ENCODE measurements around the gene ANXA4.

The ANXA4 gene

GRCh38 chr2:69745035-69745434 lies 3.1 kb downstream of the ANXA4 start:
- TF ChIP-seq EP300 (IDR thresholded peaks at IDR 0.05; ENCODE audit: borderline replicate concordance) (no peak), RAD21 (IDR thresholded peaks at IDR 0.05; ENCODE audit: low read depth) (no peak), TAF1 (IDR thresholded peaks at IDR 0.05; ENCODE audit: low read depth) (no peak), NFIC (IDR thresholded peaks at IDR 0.05) (no peak), TEAD4 (IDR thresholded peaks at IDR 0.05) (no peak), EGR1 (IDR thresholded peaks at IDR 0.05) (no peak), CREB1 (IDR thresholded peaks at IDR 0.05; ENCODE audit: low read depth) (no peak), REST (IDR thresholded peaks at IDR 0.05; ENCODE audit: low read depth) (no peak), FOXM1 (IDR thresholded peaks at IDR 0.05; ENCODE audit: borderline replicate concordance, low read depth) (no peak), USF1 (IDR thresholded peaks at IDR 0.05) (no peak)

- no peak for TF ChIP-seq CEBPB (IDR thresholded peaks at IDR 0.05)
- no peak for TF ChIP-seq CREB1 (IDR thresholded peaks at IDR 0.05; ENCODE audit: low read depth)
- no peak for TF ChIP-seq TCF12 (IDR thresholded peaks at IDR 0.05; ENCODE audit: low read depth)
- TF ChIP-seq EGR1 (IDR thresholded peaks at IDR 0.05) = no peak
- TF ChIP-seq USF1 (IDR thresholded peaks at IDR 0.05) = no peak
- no peak for TF ChIP-seq TAF1 (IDR thresholded peaks at IDR 0.05; ENCODE audit: low read depth)
- TF ChIP-seq TEAD4 (IDR thresholded peaks at IDR 0.05) = no peak
Observed at GRCh38 chr2:69750246-69750645, 8.3 kb downstream of the ANXA4 start.

- no peak for TF ChIP-seq EGR1 (IDR thresholded peaks at IDR 0.05)
Observed at GRCh38 chr2:69753659-69754363, 11.9 kb downstream of the ANXA4 start.

DNA sequence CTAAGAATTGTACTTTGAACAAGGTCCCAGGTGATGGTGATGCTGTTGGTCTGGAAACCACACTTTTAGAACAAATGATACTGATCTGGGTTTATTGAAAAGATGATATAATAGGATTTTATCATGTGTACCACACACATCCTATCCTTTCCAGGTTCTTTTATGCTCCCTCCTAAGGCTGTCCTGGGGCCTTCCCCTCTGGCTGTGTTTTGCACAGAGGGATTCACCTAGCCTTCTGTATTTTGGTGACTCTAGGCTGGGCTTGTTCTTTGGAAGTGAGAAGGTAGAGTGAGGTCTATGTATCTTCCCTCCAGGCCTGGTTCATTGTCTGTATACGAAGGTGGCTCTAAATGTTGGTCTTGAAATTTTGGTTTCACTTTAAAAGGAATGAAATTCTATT lies 12.7 kb downstream of the ANXA4 start:
- TF ChIP-seq YY1 (IDR thresholded peaks at IDR 0.05; ENCODE audit: low read depth) (no peak), REST (IDR thresholded peaks at IDR 0.05; ENCODE audit: low read depth) (no peak), TAF1 (IDR thresholded peaks at IDR 0.05; ENCODE audit: low read depth) (no peak), CEBPB (IDR thresholded peaks at IDR 0.05) (no peak), FOXM1 (IDR thresholded peaks at IDR 0.05; ENCODE audit: borderline replicate concordance, low read depth) (no peak), CREB1 (IDR thresholded peaks at IDR 0.05; ENCODE audit: low read depth) (no peak), TCF12 (IDR thresholded peaks at IDR 0.05; ENCODE audit: low read depth) (no peak), RAD21 (IDR thresholded peaks at IDR 0.05; ENCODE audit: low read depth) (no peak), EGR1 (IDR thresholded peaks at IDR 0.05) (no peak), TEAD4 (IDR thresholded peaks at IDR 0.05) (no peak), NFIC (IDR thresholded peaks at IDR 0.05) (no peak), EP300 (IDR thresholded peaks at IDR 0.05; ENCODE audit: borderline replicate concordance) (no peak), USF1 (IDR thresholded peaks at IDR 0.05) (no peak), ZBTB7A (IDR thresholded peaks at IDR 0.05; ENCODE audit: low read depth) (no peak)
- TF ChIP-seq, protein P1, sequence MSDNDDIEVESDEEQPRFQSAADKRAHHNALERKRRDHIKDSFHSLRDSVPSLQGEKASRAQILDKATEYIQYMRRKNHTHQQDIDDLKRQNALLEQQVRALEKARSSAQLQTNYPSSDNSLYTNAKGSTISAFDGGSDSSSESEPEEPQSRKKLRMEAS (IDR thresholded peaks at IDR 0.05) = no peak

DNA sequence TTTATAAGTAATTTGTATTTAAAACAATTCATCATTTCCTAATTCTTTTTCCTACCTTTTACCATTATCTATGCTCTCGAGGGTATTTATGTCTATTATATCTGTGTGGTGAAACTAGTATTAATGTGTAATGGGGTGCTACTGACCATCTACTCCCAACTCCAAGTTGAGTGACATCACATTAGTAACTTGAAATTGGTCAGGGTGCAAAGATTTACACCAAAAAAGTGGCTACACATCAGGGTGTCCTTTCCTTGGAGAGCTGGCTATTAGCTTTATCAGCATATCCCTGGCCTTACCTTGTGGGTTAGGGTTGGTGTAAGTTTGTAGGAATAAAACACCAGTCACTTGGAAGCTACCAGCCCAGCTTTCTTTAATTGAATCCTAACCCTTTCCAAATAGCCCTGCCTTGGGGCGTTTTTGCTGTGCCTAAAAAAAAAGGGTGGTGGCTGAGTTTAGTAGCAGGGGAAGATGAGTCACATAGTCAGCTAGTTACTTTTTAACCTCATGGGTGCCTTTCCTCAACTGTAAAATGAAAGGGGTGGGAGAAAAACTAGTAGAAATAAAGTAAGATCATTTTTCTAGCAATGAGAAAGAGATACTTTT lies 14.0 kb downstream of the ANXA4 start:
- no peak for TF ChIP-seq TAF1 (IDR thresholded peaks at IDR 0.05; ENCODE audit: low read depth)
- no peak for TF ChIP-seq RAD21 (IDR thresholded peaks at IDR 0.05; ENCODE audit: low read depth)
- TF ChIP-seq FOXM1 (IDR thresholded peaks at IDR 0.05; ENCODE audit: borderline replicate concordance, low read depth) = no peak
- TF ChIP-seq EP300 (IDR thresholded peaks at IDR 0.05; ENCODE audit: borderline replicate concordance) = no peak
- TF ChIP-seq ZBTB7A (IDR thresholded peaks at IDR 0.05; ENCODE audit: low read depth) = no peak
- TF ChIP-seq TCF12 (IDR thresholded peaks at IDR 0.05; ENCODE audit: low read depth) = no peak

DNA sequence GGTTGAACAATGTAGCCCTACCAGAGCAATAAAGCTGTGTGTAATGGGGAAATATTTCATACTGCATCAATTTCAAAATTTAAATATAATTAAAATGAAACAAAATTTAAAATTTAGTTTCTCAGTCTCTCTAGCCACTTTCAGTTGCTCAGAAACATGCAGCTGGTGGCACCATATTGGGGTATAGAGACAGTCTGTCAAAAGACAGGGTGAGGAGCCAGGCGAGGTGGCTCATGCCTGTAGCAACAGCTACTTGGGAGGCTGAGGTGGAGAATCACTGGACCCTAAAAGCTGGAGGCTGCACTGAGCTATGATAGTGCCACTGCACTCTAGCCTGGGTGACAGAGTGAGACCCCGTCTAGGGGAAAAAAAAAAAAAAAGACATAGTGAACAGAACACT lies 20.1 kb downstream of the ANXA4 start:
- TF ChIP-seq REST (IDR thresholded peaks at IDR 0.05; ENCODE audit: low read depth) = no peak
- no peak for TF ChIP-seq TAF1 (IDR thresholded peaks at IDR 0.05; ENCODE audit: low read depth)
- TF ChIP-seq USF1 (IDR thresholded peaks at IDR 0.05) = no peak
- TF ChIP-seq TEAD4 (IDR thresholded peaks at IDR 0.05) = no peak
- no peak for TF ChIP-seq CEBPB (IDR thresholded peaks at IDR 0.05)
- no peak for TF ChIP-seq YY1 (IDR thresholded peaks at IDR 0.05; ENCODE audit: low read depth)
- TF ChIP-seq RAD21 (IDR thresholded peaks at IDR 0.05; ENCODE audit: low read depth) = no peak
- TF ChIP-seq TCF12 (IDR thresholded peaks at IDR 0.05; ENCODE audit: low read depth) = no peak
- no peak for TF ChIP-seq CREB1 (IDR thresholded peaks at IDR 0.05; ENCODE audit: low read depth)
- TF ChIP-seq, protein P1 (IDR thresholded peaks at IDR 0.05) = no peak
- no peak for TF ChIP-seq ZBTB7A (IDR thresholded peaks at IDR 0.05; ENCODE audit: low read depth)
- no peak for TF ChIP-seq EP300 (IDR thresholded peaks at IDR 0.05; ENCODE audit: borderline replicate concordance)
- no peak for TF ChIP-seq EGR1 (IDR thresholded peaks at IDR 0.05)
- no peak for TF ChIP-seq NFIC (IDR thresholded peaks at IDR 0.05)

All from Ishikawa (cell line).